ENCODE data around the gene RNF112. TPM values are rescaled to one million over a fixed set of nuclear protein-coding genes. Genes with fewer than 3 reads are reported as not detected.
A peak's percentile ranks its signal among the peaks of the same experiment; 100 is the strongest.

RNF112 gene
- total and polyA plus RNA-seq, 2 of the 13 experiments (the other 11 are each of a cell fraction or from before 2014, with no cell fraction given) = 0.05 TPM; not detected in 1

- TF ChIP-seq ZNF800 (CRISPR knock-in tag; IDR thresholded peaks at IDR 0.05) = no peak
- TF ChIP-seq ZNF646 (CRISPR knock-in tag; IDR thresholded peaks at IDR 0.05) = no peak
- peak; percentile 66 for TF ChIP-seq THAP11 (CRISPR knock-in tag; IDR thresholded peaks at IDR 0.05)
- TF ChIP-seq NFIB (CRISPR knock-in tag; IDR thresholded peaks at IDR 0.05; ENCODE audit: borderline replicate concordance) = no peak
- TF ChIP-seq MEF2D (CRISPR knock-in tag; IDR thresholded peaks at IDR 0.05) = 0 out of 2 replicates have a peak, but pooled peaks have one; percentile 40
- no peak for TF ChIP-seq GABPA (IDR thresholded peaks at IDR 0.05; ENCODE audit: low read depth, low read length)
- no peak for TF ChIP-seq GABPA (CRISPR knock-in tag; IDR thresholded peaks at IDR 0.05; ENCODE audit: low read depth)
- TF ChIP-seq GPBP1L1 (CRISPR knock-in tag; IDR thresholded peaks at IDR 0.05) = no peak
- no peak for TF ChIP-seq ZNF432 (CRISPR knock-in tag; IDR thresholded peaks at IDR 0.05; ENCODE audit: borderline replicate concordance)
- no peak for TF ChIP-seq ATF4 (CRISPR knock-in tag; IDR thresholded peaks at IDR 0.05)
- peak; percentile 59 for TF ChIP-seq YEATS2 (CRISPR knock-in tag; IDR thresholded peaks at IDR 0.05; ENCODE audit: borderline replicate concordance)
- peak; percentile 49 for TF ChIP-seq HOXA5 (CRISPR knock-in tag; IDR thresholded peaks at IDR 0.05)
- TF ChIP-seq, protein P1, sequence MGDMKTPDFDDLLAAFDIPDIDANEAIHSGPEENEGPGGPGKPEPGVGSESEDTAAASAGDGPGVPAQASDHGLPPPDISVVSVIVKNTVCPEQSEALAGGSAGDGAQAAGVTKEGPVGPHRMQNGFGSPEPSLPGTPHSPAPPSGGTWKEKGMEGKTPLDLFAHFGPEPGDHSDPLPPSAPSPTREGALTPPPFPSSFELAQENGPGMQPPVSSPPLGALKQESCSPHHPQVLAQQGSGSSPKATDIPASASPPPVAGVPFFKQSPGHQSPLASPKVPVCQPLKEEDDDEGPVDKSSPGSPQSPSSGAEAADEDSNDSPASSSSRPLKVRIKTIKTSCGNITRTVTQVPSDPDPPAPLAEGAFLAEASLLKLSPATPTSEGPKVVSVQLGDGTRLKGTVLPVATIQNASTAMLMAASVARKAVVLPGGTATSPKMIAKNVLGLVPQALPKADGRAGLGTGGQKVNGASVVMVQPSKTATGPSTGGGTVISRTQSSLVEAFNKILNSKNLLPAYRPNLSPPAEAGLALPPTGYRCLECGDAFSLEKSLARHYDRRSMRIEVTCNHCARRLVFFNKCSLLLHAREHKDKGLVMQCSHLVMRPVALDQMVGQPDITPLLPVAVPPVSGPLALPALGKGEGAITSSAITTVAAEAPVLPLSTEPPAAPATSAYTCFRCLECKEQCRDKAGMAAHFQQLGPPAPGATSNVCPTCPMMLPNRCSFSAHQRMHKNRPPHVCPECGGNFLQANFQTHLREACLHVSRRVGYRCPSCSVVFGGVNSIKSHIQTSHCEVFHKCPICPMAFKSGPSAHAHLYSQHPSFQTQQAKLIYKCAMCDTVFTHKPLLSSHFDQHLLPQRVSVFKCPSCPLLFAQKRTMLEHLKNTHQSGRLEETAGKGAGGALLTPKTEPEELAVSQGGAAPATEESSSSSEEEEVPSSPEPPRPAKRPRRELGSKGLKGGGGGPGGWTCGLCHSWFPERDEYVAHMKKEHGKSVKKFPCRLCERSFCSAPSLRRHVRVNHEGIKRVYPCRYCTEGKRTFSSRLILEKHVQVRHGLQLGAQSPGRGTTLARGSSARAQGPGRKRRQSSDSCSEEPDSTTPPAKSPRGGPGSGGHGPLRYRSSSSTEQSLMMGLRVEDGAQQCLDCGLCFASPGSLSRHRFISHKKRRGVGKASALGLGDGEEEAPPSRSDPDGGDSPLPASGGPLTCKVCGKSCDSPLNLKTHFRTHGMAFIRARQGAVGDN (CRISPR knock-in tag; IDR thresholded peaks at IDR 0.05) = peak; percentile 94
These were observed 48.5 kb upstream of the RNF112 start, which contains the start of gene B9D1 (continued) for GRCh38 chr17:19362277-19363113.

All from HepG2 (cell line).